ENCODE measurements around the gene SLC5A11.
A peak's percentile ranks its signal among the peaks of the same experiment; 100 is the strongest.
"Not testable (repeated sequence)": the region's sequence is repeated elsewhere in the genome, so short reads cannot be mapped to it uniquely, and the experiment has no call there.

SLC5A11 gene

GRCh38 chr16:24863582-24864437 lies 18.0 kb downstream of the SLC5A11 start:
- DNase-seq: no peak

GRCh38 chr16:24869033-24869432 lies 23.3 kb downstream of the SLC5A11 start:
- DNase-seq: no peak

GRCh38 chr16:24871891-24872290 lies 26.1 kb downstream of the SLC5A11 start:
- DNase-seq: no peak

- DNase-seq: no peak
These were observed 27.3 kb downstream of the SLC5A11 start for GRCh38 chr16:24873028-24873427.

- DNase-seq: no peak
These were observed 29.7 kb downstream of the SLC5A11 start for GRCh38 chr16:24875466-24875865.

GRCh38 chr16:24876231-24876630 lies 30.5 kb downstream of the SLC5A11 start:
- DNase-seq: no peak

GRCh38 chr16:24879684-24880083 lies 33.9 kb downstream of the SLC5A11 start:
- no peak for DNase-seq

- DNase-seq: no peak
These were observed 38.0 kb downstream of the SLC5A11 start for GRCh38 chr16:24883714-24884151.

GRCh38 chr16:24887472-24887871 lies 41.7 kb downstream of the SLC5A11 start:
- no peak for DNase-seq

- no peak for DNase-seq
These were observed 45.0 kb downstream of the SLC5A11 start for GRCh38 chr16:24890746-24891145.

- no peak for DNase-seq
These were observed 50.7 kb downstream of the SLC5A11 start for GRCh38 chr16:24896439-24896838.

- not testable (repeated sequence) for DNase-seq
These were observed 51.8 kb downstream of the SLC5A11 start for GRCh38 chr16:24897522-24897921.

- no peak for DNase-seq
These were observed 54.5 kb downstream of the SLC5A11 start for GRCh38 chr16:24900230-24900629.

GRCh38 chr16:24906199-24906808 lies 60.5 kb downstream of the SLC5A11 start:
- DNase-seq: peak; percentile 50

- DNase-seq: no peak
These were observed 61.1 kb downstream of the SLC5A11 start for GRCh38 chr16:24906901-24907300.

GRCh38 chr16:24908716-24909115 lies 63.0 kb downstream of the SLC5A11 start:
- DNase-seq: no peak

GRCh38 chr16:24909856-24910255 lies 64.1 kb downstream of the SLC5A11 start:
- DNase-seq: no peak

GRCh38 chr16:24915019-24915418 lies 69.3 kb downstream of the SLC5A11 start:
- no peak for DNase-seq

- no peak for DNase-seq
These were observed 69.8 kb downstream of the SLC5A11 start for GRCh38 chr16:24915576-24915975.

- DNase-seq: no peak
These were observed 71.5 kb downstream of the SLC5A11 start for GRCh38 chr16:24917236-24917635.

GRCh38 chr16:24917891-24918290 lies 72.1 kb downstream of the SLC5A11 start:
- DNase-seq: no peak

- DNase-seq: no peak
These were observed 72.9 kb downstream of the SLC5A11 start for GRCh38 chr16:24918641-24919040.

- DNase-seq: no peak
These were observed 73.8 kb downstream of the SLC5A11 start for GRCh38 chr16:24919536-24919935.

- DNase-seq: no peak
These were observed 74.8 kb downstream of the SLC5A11 start for GRCh38 chr16:24920568-24920967.

All from OCI-M1 (cell line).